Thyroid gland (tissue), 4 donors: ENCODE data around the gene PRKCZ. TPM values are rescaled to one million over a fixed set of nuclear protein-coding genes. Genes with fewer than 3 reads are reported as not detected.
A peak's percentile ranks its signal among the peaks of the same experiment; 100 is the strongest.

ENCODE experiments used
- DNase-seq, 2 donors: peaks; one replicate each; pipeline ENCODE4 v3.0.0-alpha.2; 2019
- H3K27ac ChIP-seq, 3 donors: fragments of 200-600 bp; sonication (generic); 1 replicate in 2 of 3; 2 replicates in 1 of 3; pipeline ENCODE4 v1.5.1; 2016 to 2019; ENCODE audit warnings: mild to moderate bottlenecking in 1 of 3, moderate library complexity in 1 of 3
- H3K27me3 ChIP-seq: fragments of 200-600 bp; sonication (generic); one replicate; pipeline ENCODE4 v1.5.1; 2019
- H3K36me3 ChIP-seq, 2 donors: fragments of 200-600 bp; sonication (generic); one replicate each; pipeline ENCODE4 v1.5.1; 2016 to 2019
- H3K4me1 ChIP-seq, 2 donors: fragments of 200-600 bp; sonication (generic); one replicate each; pipeline ENCODE4 v1.5.1; 2017 to 2019
- H3K4me3 ChIP-seq, 3 donors: fragments of 200-600 bp; sonication (generic); replicated peaks in 1 of 3; 1 replicate in 2 of 3; 2 replicates in 1 of 3; pipeline ENCODE4 v1.5.1; 2016; ENCODE audit warnings: mild to moderate bottlenecking in 1 of 3
- H3K9me3 ChIP-seq: fragments of 200-600 bp; sonication (generic); one replicate; pipeline ENCODE4 v1.5.1; 2017
- CTCF ChIP-seq, 6 experiments: fragments of 200-600 bp in 3 of 6; fragments of 450-650 bp in 3 of 6; sonication (generic) in 3 of 6; IDR thresholded peaks; one replicate each; pipeline ENCODE4 v1.5.1; 2016 to 2019; ENCODE audit warnings: antibody characterized with exemption in 6 of 6, mild to moderate bottlenecking in 2 of 6, inconsistent platforms in 1 of 6, moderate library complexity in 1 of 6
- POLR2A ChIP-seq, 2 donors: fragments of 450-650 bp; IDR thresholded peaks; one replicate each; pipeline ENCODE4 v1.6.1; 2017; ENCODE audit warnings: antibody characterized with exemption in 2 of 2, mild to moderate bottlenecking in 2 of 2, moderate library complexity in 1 of 2
- WGBS, 2 donors: methylation state at CpG; one replicate each; pipeline ENCODE4 v1.1.5; 2017; 5-methylcytosine and 5-hydroxymethylcytosine counted together
- intact Hi-C: fragments of 100-400 bp; cut with DNase I; formaldehyde crosslinking; loops from one replicate; pipeline ENCODE4 v1.15.1; 2023
- total RNA-seq, 4 donors: library from RNA; depleted of rRNA; stranded (reverse); fragments of >200 nt; gene quantifications; one replicate each; pipeline ENCODE4 v1.2.3, GENCODE V29; 2016

The PRKCZ gene
- total RNA-seq, 4 donors from 2014 or later: 33.6 to 53.0 (median 44.3) TPM

DNA sequence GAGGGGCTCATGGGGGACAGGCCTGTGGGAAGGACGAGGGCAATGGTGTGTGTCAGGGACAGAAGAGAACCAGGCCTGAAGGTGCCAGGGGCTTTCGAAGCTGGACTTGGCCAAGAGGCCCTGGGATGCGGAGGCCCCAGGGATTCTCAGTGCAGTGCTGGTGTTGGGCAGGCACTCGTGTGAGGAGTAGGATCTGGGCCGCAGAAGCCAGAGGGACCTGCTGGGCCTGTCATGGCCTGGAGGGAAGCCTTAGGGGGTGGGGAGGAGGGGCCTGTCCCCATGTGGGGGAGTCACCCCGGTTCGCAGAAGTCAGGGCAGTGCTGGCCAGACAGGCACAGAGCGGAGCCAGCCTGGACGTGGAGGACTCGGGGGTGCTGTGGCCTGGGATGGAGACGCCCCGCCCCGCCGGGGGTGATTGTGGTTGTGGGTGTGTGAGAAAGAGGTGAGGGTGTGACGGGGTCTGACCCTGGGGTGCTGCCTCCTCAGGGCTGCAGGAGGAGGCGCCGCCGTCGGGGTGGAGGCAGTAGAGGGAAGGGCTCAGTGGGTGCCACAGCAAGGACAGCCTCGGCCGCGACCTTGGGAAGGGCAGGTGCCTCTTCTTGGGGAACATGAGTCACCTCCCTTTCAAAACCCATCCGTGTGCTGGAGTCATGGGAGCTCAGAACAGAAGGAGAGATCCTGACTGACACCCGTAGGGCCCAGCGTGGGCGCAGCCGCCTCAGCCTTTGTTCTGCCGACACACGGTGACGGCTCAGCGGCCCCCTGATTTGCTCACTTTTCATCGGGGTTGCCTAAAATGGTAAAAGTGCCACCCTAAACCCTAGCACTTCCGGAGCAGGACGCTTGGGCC lies 110.5 kb downstream of the PRKCZ start:
- no peak overlapping the region for H3K4me3 ChIP-seq
- H3K27ac ChIP-seq: peak overlapping the region; percentile 15 to 61 (median 18)
- H3K4me1 ChIP-seq: peaks cover 0 to 12% of the 10 kb centered on the region in 2 donors
- intact Hi-C loops: no loop called here
- TF ChIP-seq POLR2A (IDR thresholded peaks at IDR 0.05): no peak
- no peak for TF ChIP-seq CTCF (IDR thresholded peaks at IDR 0.05)
- 78 to 81% methylated on average over 22 to 25 of the region's 34 CpGs for WGBS, 2 donors
- no peaks in the 10 kb centered on the region for H3K27me3 ChIP-seq
- no peaks in the 10 kb centered on the region for H3K36me3 ChIP-seq
- DNase-seq: no peak
- H3K9me3 ChIP-seq: no peaks in the 10 kb centered on the region

- Histone ChIP-seq H3K4me3 (no peak overlapping the region), H3K9me3 (no peaks in the 10 kb centered on the region), H3K36me3 (no peaks in the 10 kb centered on the region), H3K27ac (no peak overlapping the region), H3K27me3 (no peaks in the 10 kb centered on the region), H3K4me1 (peaks cover 0 to 12% of the 10 kb centered on the region in 2 donors)
- intact Hi-C loops: no loop called here
- TF ChIP-seq POLR2A (IDR thresholded peaks at IDR 0.05): no peak
- no peak for TF ChIP-seq CTCF (IDR thresholded peaks at IDR 0.05)
- DNase-seq: no peak
- 91 to 100% methylated on average over 7 of the region's 7 CpGs for WGBS, 2 donors
Measured at GRCh38 chr1:2163205-2163604, 113.0 kb downstream of the PRKCZ start.

- intact Hi-C loops: no loop called here
- Histone ChIP-seq H3K4me3 (no peak overlapping the region), H3K27ac (no peak overlapping the region), H3K27me3 (no peaks in the 10 kb centered on the region), H3K9me3 (no peaks in the 10 kb centered on the region), H3K4me1 (peaks cover 0 to under 1% of the 10 kb centered on the region in 2 donors), H3K36me3 (no peaks in the 10 kb centered on the region)
- no peak for DNase-seq
- TF ChIP-seq POLR2A (IDR thresholded peaks at IDR 0.05) (no peak), CTCF (IDR thresholded peaks at IDR 0.05) (no peak)
- 77 to 82% methylated on average over 19 of the region's 19 CpGs for WGBS, 2 donors
Measured at GRCh38 chr1:2165646-2166045, 115.4 kb downstream of the PRKCZ start.

- WGBS, 2 donors: 89 to 90% methylated on average over 10 to 12 of the region's 14 CpGs
- no peaks in the 10 kb centered on the region for H3K36me3 ChIP-seq
- H3K9me3 ChIP-seq: no peaks in the 10 kb centered on the region
- intact Hi-C loops: no loop called here
- no peak overlapping the region for H3K27ac ChIP-seq
- H3K4me3 ChIP-seq: no peak overlapping the region
- H3K27me3 ChIP-seq: no peaks in the 10 kb centered on the region
- no peak for DNase-seq
- no peak for TF ChIP-seq POLR2A (IDR thresholded peaks at IDR 0.05)
- TF ChIP-seq CTCF (IDR thresholded peaks at IDR 0.05): no peak
- no peaks in the 10 kb centered on the region for H3K4me1 ChIP-seq
Measured at GRCh38 chr1:2166254-2166653, 116.0 kb downstream of the PRKCZ start.

- Histone ChIP-seq H3K27me3 (no peaks in the 10 kb centered on the region), H3K4me3 (no peak overlapping the region), H3K4me1 (no peaks in the 10 kb centered on the region), H3K9me3 (no peaks in the 10 kb centered on the region), H3K27ac (no peak overlapping the region), H3K36me3 (peaks cover under 1 to 2% of the 10 kb centered on the region in 2 donors)
- no peak for DNase-seq
- TF ChIP-seq POLR2A (IDR thresholded peaks at IDR 0.05) (no peak), CTCF (IDR thresholded peaks at IDR 0.05) (no peak)
- WGBS, 2 donors: 90 to 91% methylated on average over 5 to 7 of the region's 10 CpGs
- intact Hi-C loops: no loop called here
Measured at GRCh38 chr1:2166695-2167094, 116.5 kb downstream of the PRKCZ start.
